GM12873 (cell line): ENCODE data around the gene CNTNAP2.

Source experiments
- CTCF ChIP-seq: IDR thresholded peaks from 2 replicates; pipeline ENCODE4 v1.5.1; 2012; ENCODE audit warnings: low read depth, mild to moderate bottlenecking, moderate library complexity, low read length, control low read depth; ENCODE audit not compliant: insufficient read depth; ENCODE audit errors: missing control alignments

Gene CNTNAP2

GRCh38 chr7:148210804-148211325 is 2094.3 kb downstream of the CNTNAP2 start:
- no peak for TF ChIP-seq CTCF

- no peak for TF ChIP-seq CTCF
Measured at GRCh38 chr7:148211740-148212151, 2095.1 kb downstream of the CNTNAP2 start.

GRCh38 chr7:148212731-148213130 is 2096.1 kb downstream of the CNTNAP2 start:
- no peak for TF ChIP-seq CTCF

- TF ChIP-seq CTCF, result no peak
Measured at GRCh38 chr7:148214101-148214500, 2097.5 kb downstream of the CNTNAP2 start.

GRCh38 chr7:148218603-148219002 is 2102.0 kb downstream of the CNTNAP2 start:
- no peak for TF ChIP-seq CTCF

GRCh38 chr7:148222721-148223120 is 2106.1 kb downstream of the CNTNAP2 start:
- no peak for TF ChIP-seq CTCF

GRCh38 chr7:148223160-148223559 is 2106.6 kb downstream of the CNTNAP2 start:
- TF ChIP-seq CTCF, result no peak
